Uterus (tissue), 4 donors: ENCODE results near the gene THSD4. TPM values are rescaled to one million over a fixed set of nuclear protein-coding genes. Genes with fewer than 3 reads are reported as not detected.
A peak's percentile ranks its signal among the peaks of the same experiment; 100 is the strongest.

Source experiments
- DNase-seq, 2 donors: peaks; one replicate each; pipeline ENCODE4 v3.0.0-alpha.2; 2019 to 2020
- H3K27ac ChIP-seq, 2 donors: fragments of 200-600 bp; sonication (generic); 1 replicate in 1 of 2; 2 replicates in 1 of 2; pipeline ENCODE4 v1.5.1; 2016 to 2018
- H3K27me3 ChIP-seq, 2 donors: fragments of 200-600 bp; sonication (generic); one replicate each; pipeline ENCODE4 v1.5.1; 2018 to 2019; ENCODE audit warnings: control low read depth in 1 of 2
- H3K36me3 ChIP-seq, 2 donors: fragments of 200-600 bp; sonication (generic); one replicate each; pipeline ENCODE4 v1.5.1; 2019; ENCODE audit warnings: control low read depth in 1 of 2
- H3K4me1 ChIP-seq, 2 donors: fragments of 200-600 bp; sonication (generic); one replicate each; pipeline ENCODE4 v1.5.1; 2018 to 2019; ENCODE audit warnings: control low read depth in 1 of 2
- H3K4me3 ChIP-seq, 2 donors: fragments of 200-600 bp; sonication (generic); 1 replicate in 1 of 2; 2 replicates in 1 of 2; pipeline ENCODE4 v1.5.1; 2018 to 2019; ENCODE audit warnings: mild to moderate bottlenecking in 1 of 2
- H3K9me3 ChIP-seq, 2 donors: fragments of 200-600 bp; sonication (generic); one replicate each; pipeline ENCODE4 v1.5.1; 2019; ENCODE audit warnings: control low read depth in 1 of 2
- CTCF ChIP-seq, 4 experiments: fragments of 200-600 bp in 2 of 4; fragments of 450-650 bp in 2 of 4; sonication (generic) in 2 of 4; IDR thresholded peaks; one replicate each; pipeline ENCODE4 v1.5.1; 2016 to 2019; ENCODE audit warnings: antibody characterized with exemption in 4 of 4, mild to moderate bottlenecking in 2 of 4, moderate library complexity in 1 of 4
- POLR2A ChIP-seq, 2 donors: fragments of 450-650 bp; IDR thresholded peaks; one replicate each; pipeline ENCODE4 v1.6.1; 2016; ENCODE audit warnings: antibody characterized with exemption in 2 of 2, mild to moderate bottlenecking in 1 of 2, moderate library complexity in 1 of 2
- intact Hi-C: fragments of 100-400 bp; cut with DNase I; formaldehyde crosslinking; loops from one replicate; pipeline ENCODE4 v1.15.1; 2023; ENCODE audit warnings: low total_unique reads
- total RNA-seq, 4 donors: library from RNA; depleted of rRNA in 3 of 4; stranded (reverse); fragments of >200 nt in 3 of 4; gene quantifications; one replicate each; pipeline versions ENCODE4 v1.1.0 to v1.2.4, GENCODE V29; 2014 to 2023
- donor health status: DM: yes; HTN: yes; CAD: no.

THSD4 gene
- total RNA-seq, 4 donors from 2014 or later, result 7.1 to 144 (median 35.4) TPM

DNA sequence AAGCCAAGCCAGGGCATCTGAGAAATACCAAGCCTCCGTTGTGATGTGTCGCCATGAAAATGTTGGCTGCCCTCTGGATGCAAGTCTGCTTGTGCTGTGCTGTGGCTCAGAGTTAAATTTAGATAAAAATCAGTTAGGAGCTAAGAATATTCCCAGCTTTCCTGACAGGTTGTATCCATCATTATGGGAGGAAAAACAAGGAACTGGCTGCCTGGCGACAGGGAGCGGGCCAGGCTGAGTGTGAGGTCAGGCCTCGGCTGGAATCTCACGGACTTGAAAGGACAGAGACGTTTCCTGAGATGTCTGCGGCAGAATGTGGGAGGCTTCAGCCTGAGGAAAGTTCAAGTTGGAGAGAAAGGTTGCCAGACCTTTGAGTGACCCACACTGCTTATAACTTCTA lies 213.8 kb downstream of the THSD4 start:
- no peaks in the 10 kb centered on the region for H3K36me3 ChIP-seq
- peak; percentile 77 to 83 for DNase-seq
- TF ChIP-seq CTCF (IDR thresholded peaks at IDR 0.05), result no peak
- no peak for TF ChIP-seq POLR2A (IDR thresholded peaks at IDR 0.05)
- intact Hi-C loops, result no loop called here
- no peaks in the 10 kb centered on the region for H3K27me3 ChIP-seq
- no peaks in the 10 kb centered on the region for H3K9me3 ChIP-seq
- H3K4me1 ChIP-seq, result peaks cover 4 to 15% of the 10 kb centered on the region in 2 donors
- no peak overlapping the region for H3K4me3 ChIP-seq
- peak overlapping the region; percentile 91 to 92 for H3K27ac ChIP-seq

DNA sequence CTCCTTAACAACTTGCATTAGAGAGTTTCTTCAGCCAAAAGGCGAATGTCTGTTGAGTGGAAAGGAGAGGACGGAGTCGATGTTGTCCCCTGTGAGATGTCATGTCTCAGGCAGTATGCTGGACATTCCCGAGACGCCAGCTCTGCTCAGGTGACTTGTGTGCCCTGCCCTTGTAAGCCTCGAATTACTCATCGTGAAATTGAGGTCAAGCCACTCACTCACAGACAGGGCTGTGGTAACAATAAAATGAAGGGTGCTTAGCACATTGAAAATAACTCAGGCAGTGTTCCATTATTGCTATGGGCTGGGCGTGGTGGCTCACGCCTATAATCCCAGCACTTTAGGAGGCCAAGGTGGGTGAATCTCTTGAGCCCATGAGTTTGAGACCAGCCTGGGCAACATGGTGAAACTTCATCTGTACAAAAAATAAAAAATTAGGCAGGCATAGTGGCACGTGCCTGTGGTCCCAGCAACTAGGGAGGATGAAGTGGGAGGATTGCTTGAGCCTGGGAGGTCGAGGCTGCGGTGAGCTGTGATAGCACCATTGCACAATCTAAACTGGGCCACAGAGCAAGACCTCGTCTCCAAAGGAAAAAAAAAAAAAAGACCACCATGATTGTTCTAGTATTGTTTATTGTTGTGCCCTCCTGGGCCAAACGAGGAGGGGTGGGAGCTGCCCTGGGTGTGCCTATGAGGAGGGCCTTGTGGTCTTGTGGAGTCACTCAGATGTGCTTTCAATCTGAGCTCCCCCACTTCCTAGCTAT lies 214.4 kb downstream of the THSD4 start:
- Histone ChIP-seq H3K4me1 (peaks cover 4 to 15% of the 10 kb centered on the region in 2 donors), H3K9me3 (no peaks in the 10 kb centered on the region), H3K27ac (peak overlapping the region; percentile 91 to 92), H3K4me3 (no peak overlapping the region), H3K27me3 (no peaks in the 10 kb centered on the region), H3K36me3 (no peaks in the 10 kb centered on the region)
- DNase-seq, result peak; percentile 50 to 59
- intact Hi-C loops, result no loop called here
- no peak for TF ChIP-seq CTCF (IDR thresholded peaks at IDR 0.05)
- TF ChIP-seq POLR2A (IDR thresholded peaks at IDR 0.05), result no peak

GRCh38 chr15:71330638-71331162 lies 215.4 kb downstream of the THSD4 start:
- TF ChIP-seq CTCF (IDR thresholded peaks at IDR 0.05), result no peak
- no peak for TF ChIP-seq POLR2A (IDR thresholded peaks at IDR 0.05)
- intact Hi-C loops, result no loop called here
- Histone ChIP-seq H3K27ac (peak overlapping the region; percentile 91 to 92), H3K36me3 (no peaks in the 10 kb centered on the region), H3K4me3 (no peak overlapping the region), H3K9me3 (no peaks in the 10 kb centered on the region), H3K4me1 (peaks cover 4 to 15% of the 10 kb centered on the region in 2 donors), H3K27me3 (no peaks in the 10 kb centered on the region)
- DNase-seq, result no peak

- H3K4me3 ChIP-seq, result no peak overlapping the region
- H3K27ac ChIP-seq, result peak overlapping the region; percentile 91 to 92
- TF ChIP-seq CTCF (IDR thresholded peaks at IDR 0.05) (no peak), POLR2A (IDR thresholded peaks at IDR 0.05) (no peak)
- H3K9me3 ChIP-seq, result no peaks in the 10 kb centered on the region
- no peaks in the 10 kb centered on the region for H3K36me3 ChIP-seq
- peaks cover 4 to 15% of the 10 kb centered on the region in 2 donors for H3K4me1 ChIP-seq
- DNase-seq, result no peak
- intact Hi-C loops, result no loop called here
- H3K27me3 ChIP-seq, result no peaks in the 10 kb centered on the region
These were observed 215.9 kb downstream of the THSD4 start for GRCh38 chr15:71331173-71331572.

DNA sequence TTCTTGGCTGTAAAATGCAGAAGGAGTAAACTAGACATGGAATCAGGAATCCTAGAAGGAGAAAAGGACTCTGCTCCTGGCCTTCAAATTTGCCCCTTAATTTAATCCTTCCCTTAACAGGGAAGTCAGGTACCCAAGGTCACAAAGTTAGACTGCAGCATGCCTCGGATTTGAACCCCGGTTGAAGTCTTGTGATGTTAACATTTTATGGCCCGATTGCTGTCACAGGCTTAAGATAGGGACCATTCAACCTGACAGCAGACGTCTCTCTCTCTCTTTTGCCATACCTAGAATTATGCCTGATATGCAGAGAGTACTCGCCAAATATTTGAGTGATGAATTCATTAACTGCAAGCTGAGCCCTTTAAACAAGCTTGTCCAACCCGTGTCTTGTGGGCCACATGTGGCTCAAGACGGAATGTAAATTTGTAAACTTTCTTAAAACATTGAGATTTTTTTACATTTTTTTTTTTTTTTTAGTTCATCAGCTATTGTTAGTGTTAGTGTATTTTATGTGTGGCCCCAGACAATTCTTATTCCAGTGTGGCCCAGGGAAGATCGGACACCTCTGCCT lies 217.2 kb downstream of the THSD4 start:
- Histone ChIP-seq H3K27me3 (no peaks in the 10 kb centered on the region), H3K27ac (peak overlapping the region; percentile 91 to 92), H3K4me3 (no peak overlapping the region), H3K9me3 (no peaks in the 10 kb centered on the region), H3K4me1 (peaks cover 4 to 15% of the 10 kb centered on the region in 2 donors), H3K36me3 (no peaks in the 10 kb centered on the region)
- no peak for TF ChIP-seq CTCF (IDR thresholded peaks at IDR 0.05)
- no peak for TF ChIP-seq POLR2A (IDR thresholded peaks at IDR 0.05)
- no peak for DNase-seq
- intact Hi-C loops, result no loop called here
